Hepatocyte (in vitro differentiated cells): ENCODE measurements around the gene NPLOC4.

Experiments
- EZH2 ChIP-seq: fragments of 200-600 bp; sonication (generic); IDR thresholded peaks from 2 replicates; pipeline ENCODE4 v1.6.1; 2016; ENCODE audit warnings: antibody characterized with exemption, mild to moderate bottlenecking, borderline replicate concordance
- EZH2phosphoT487 ChIP-seq: fragments of 200-600 bp; sonication (generic); IDR thresholded peaks from one replicate; pipeline ENCODE4 v1.6.1; 2018; ENCODE audit warnings: antibody characterized with exemption, mild to moderate bottlenecking, low read depth, moderate library complexity; ENCODE audit not compliant: unreplicated experiment, severe bottlenecking
- TF ChIP-seq, protein P1 (sequence below): fragments of 200-600 bp; sonication (generic); IDR thresholded peaks from 2 replicates; pipeline ENCODE4 v1.5.1; 2016; ENCODE audit warnings: antibody characterized with exemption, mild to moderate bottlenecking; ENCODE audit not compliant: poor library complexity

DNA sequence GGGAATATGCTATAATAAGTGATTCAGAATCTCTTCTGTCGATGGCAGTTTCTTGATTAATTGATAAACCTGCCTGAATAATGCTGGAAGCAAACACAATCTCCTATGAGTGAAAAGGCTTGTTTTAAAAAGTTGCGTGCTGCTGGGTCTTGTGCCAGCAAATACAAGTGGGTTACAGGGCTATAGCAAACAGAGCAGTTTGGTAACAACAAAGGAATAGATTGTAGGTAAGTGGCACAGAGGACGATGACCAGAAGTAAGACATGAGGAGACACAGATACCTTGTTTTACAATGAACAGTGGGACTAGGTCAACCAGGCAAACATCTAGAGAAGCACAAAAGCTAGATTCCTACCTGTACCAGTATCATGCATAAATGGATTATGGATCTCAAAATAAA lies 61.1 kb downstream of the NPLOC4 start:
- TF ChIP-seq, protein P1, sequence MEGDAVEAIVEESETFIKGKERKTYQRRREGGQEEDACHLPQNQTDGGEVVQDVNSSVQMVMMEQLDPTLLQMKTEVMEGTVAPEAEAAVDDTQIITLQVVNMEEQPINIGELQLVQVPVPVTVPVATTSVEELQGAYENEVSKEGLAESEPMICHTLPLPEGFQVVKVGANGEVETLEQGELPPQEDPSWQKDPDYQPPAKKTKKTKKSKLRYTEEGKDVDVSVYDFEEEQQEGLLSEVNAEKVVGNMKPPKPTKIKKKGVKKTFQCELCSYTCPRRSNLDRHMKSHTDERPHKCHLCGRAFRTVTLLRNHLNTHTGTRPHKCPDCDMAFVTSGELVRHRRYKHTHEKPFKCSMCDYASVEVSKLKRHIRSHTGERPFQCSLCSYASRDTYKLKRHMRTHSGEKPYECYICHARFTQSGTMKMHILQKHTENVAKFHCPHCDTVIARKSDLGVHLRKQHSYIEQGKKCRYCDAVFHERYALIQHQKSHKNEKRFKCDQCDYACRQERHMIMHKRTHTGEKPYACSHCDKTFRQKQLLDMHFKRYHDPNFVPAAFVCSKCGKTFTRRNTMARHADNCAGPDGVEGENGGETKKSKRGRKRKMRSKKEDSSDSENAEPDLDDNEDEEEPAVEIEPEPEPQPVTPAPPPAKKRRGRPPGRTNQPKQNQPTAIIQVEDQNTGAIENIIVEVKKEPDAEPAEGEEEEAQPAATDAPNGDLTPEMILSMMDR: no peak
- TF ChIP-seq EZH2 (no peak), EZH2phosphoT487 (no peak)
